Dedifferentiated amniotic fluid mesenchymal stem cell (primary cell): ENCODE results near the gene ANKFY1.

Source experiments
- DNase-seq: peaks from one replicate; pipeline ENCODE4 v3.0.0-alpha.2; 2016; ENCODE audit errors: extremely low spot score

ANKFY1 gene

GRCh38 chr17:4178651-4179050 lies 85.1 kb downstream of the ANKFY1 start:
- no peak for DNase-seq

- no peak for DNase-seq
Measured at GRCh38 chr17:4177806-4178205, 86.0 kb downstream of the ANKFY1 start.

- DNase-seq, result no peak
Measured at GRCh38 chr17:4176808-4177472, 86.8 kb downstream of the ANKFY1 start.

GRCh38 chr17:4175921-4176807 lies 87.6 kb downstream of the ANKFY1 start:
- peak; percentile 79 for DNase-seq

GRCh38 chr17:4174556-4174955 lies 89.2 kb downstream of the ANKFY1 start:
- no peak for DNase-seq

- no peak for DNase-seq
Measured at GRCh38 chr17:4173781-4174180, 90.0 kb downstream of the ANKFY1 start.

GRCh38 chr17:4172356-4172755 lies 91.4 kb downstream of the ANKFY1 start:
- no peak for DNase-seq

- DNase-seq, result no peak
Measured at GRCh38 chr17:4170639-4171280, 93.0 kb downstream of the ANKFY1 start.

GRCh38 chr17:4167786-4168185 lies 96.0 kb downstream of the ANKFY1 start:
- no peak for DNase-seq

GRCh38 chr17:4166419-4166818 lies 97.4 kb downstream of the ANKFY1 start:
- no peak for DNase-seq

- no peak for DNase-seq
Measured at GRCh38 chr17:4165301-4166010, 98.3 kb downstream of the ANKFY1 start.

- peak; percentile 22 for DNase-seq
Measured at GRCh38 chr17:4163951-4164350, 99.8 kb downstream of the ANKFY1 start.

GRCh38 chr17:4162775-4163466 lies 100.9 kb downstream of the ANKFY1 start:
- no peak for DNase-seq

- DNase-seq, result no peak
Measured at GRCh38 chr17:4162321-4162720, 101.5 kb downstream of the ANKFY1 start.

- no peak for DNase-seq
Measured at GRCh38 chr17:4161967-4162305, 101.8 kb downstream of the ANKFY1 start.

GRCh38 chr17:4161192-4161966 lies 102.4 kb downstream of the ANKFY1 start:
- peak; percentile 91 for DNase-seq

- DNase-seq, result no peak
Measured at GRCh38 chr17:4160294-4160859, 103.4 kb downstream of the ANKFY1 start.

GRCh38 chr17:4159761-4160160 lies 104.0 kb downstream of the ANKFY1 start:
- DNase-seq, result no peak

- DNase-seq, result no peak
Measured at GRCh38 chr17:4157618-4158333, 106.0 kb downstream of the ANKFY1 start.
